Mesothelial cell of epicardium (in vitro differentiated cells): ENCODE results near the gene MTMR8. TPM values are rescaled to one million over a fixed set of nuclear protein-coding genes. Genes with fewer than 3 reads are reported as not detected.

ENCODE experiments used
- DNase-seq, 2 experiments: peaks; one replicate each; pipeline ENCODE4 v3.0.0; 2021; ENCODE audit warnings: low spot score in 2 of 2; ENCODE audit not compliant: unreplicated experiment in 2 of 2
- H3K27ac Mint-ChIP-seq: 2 replicates; pipeline ENCODE4 v1.8.0; 2021; ENCODE audit warnings: mixed read lengths
- H3K27me3 Mint-ChIP-seq: 2 replicates; pipeline ENCODE4 v1.8.0; 2021; ENCODE audit warnings: low read depth, mixed read lengths
- H3K36me3 Mint-ChIP-seq: 2 replicates; pipeline ENCODE4 v1.8.0; 2021; ENCODE audit warnings: mixed read lengths
- H3K4me1 Mint-ChIP-seq: 2 replicates; pipeline ENCODE4 v1.8.0; 2021; ENCODE audit warnings: mixed read lengths
- H3K4me3 Mint-ChIP-seq: 2 replicates; pipeline ENCODE4 v1.8.0; 2021; ENCODE audit warnings: mild to moderate bottlenecking, moderate library complexity, mixed read lengths
- H3K9me3 Mint-ChIP-seq: 2 replicates; pipeline ENCODE4 v1.8.0; 2021; ENCODE audit warnings: mixed read lengths
- total RNA-seq: library from RNA; stranded (reverse); gene quantifications from 3 replicates; pipeline ENCODE4 v1.2.1, GENCODE V29; 2021
- TF ChIP-seq, protein P1 (sequence below): fragments of 200-600 bp; sonication (generic); IDR thresholded peaks from one replicate; pipeline ENCODE4 v1.5.0; 2021; ENCODE audit warnings: antibody characterized with exemption; ENCODE audit not compliant: unreplicated experiment

Gene MTMR8
- total RNA-seq, 1 donor from 2014 or later = 3.0 TPM

DNA sequence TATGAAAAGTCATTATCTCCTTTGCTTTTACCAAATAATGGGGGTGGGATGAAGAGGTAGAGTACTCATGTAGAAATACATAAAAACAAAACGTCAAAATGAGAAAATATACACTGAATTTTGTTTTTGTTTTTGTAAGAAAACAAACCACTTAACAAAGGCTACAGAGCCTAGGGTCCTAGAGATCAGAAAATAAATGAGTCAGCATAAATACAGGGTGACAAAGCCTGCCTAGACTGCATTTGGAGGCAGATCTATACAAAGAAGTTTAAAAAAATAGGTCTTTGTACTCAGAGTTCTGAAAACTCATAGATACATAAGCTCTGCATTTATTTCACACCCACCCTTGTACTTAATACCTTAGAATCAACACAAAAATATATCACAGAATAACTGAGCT lies 52.4 kb downstream of the MTMR8 start:
- H3K4me1 Mint-ChIP-seq = no peaks in the 10 kb centered on the region
- H3K36me3 Mint-ChIP-seq = no peaks in the 10 kb centered on the region
- TF ChIP-seq, protein P1, sequence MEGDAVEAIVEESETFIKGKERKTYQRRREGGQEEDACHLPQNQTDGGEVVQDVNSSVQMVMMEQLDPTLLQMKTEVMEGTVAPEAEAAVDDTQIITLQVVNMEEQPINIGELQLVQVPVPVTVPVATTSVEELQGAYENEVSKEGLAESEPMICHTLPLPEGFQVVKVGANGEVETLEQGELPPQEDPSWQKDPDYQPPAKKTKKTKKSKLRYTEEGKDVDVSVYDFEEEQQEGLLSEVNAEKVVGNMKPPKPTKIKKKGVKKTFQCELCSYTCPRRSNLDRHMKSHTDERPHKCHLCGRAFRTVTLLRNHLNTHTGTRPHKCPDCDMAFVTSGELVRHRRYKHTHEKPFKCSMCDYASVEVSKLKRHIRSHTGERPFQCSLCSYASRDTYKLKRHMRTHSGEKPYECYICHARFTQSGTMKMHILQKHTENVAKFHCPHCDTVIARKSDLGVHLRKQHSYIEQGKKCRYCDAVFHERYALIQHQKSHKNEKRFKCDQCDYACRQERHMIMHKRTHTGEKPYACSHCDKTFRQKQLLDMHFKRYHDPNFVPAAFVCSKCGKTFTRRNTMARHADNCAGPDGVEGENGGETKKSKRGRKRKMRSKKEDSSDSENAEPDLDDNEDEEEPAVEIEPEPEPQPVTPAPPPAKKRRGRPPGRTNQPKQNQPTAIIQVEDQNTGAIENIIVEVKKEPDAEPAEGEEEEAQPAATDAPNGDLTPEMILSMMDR = no peak
- H3K27ac Mint-ChIP-seq = no peak overlapping the region
- no peaks in the 10 kb centered on the region for H3K27me3 Mint-ChIP-seq
- no peak for DNase-seq
- no peaks in the 10 kb centered on the region for H3K9me3 Mint-ChIP-seq
- no peak overlapping the region for H3K4me3 Mint-ChIP-seq

DNA sequence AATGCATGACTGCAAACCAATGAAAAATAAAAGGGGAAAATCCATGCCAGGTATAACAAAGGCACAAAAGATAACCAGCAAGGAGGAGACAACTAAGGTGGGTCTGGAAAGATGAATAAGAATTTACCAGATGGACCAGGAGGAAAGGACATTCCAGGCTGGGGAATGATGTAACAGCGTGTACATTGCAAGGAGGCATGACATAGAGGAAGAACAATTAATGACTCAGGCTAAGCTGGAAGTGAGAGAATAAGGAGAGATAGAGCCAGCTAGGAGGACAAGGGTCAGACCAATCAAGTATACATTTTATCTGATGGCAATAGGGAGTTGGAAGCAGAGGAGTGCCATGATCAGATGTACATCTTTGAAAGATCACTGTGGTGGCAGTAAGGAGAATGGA lies 57.0 kb downstream of the MTMR8 start:
- H3K9me3 Mint-ChIP-seq = no peaks in the 10 kb centered on the region
- H3K27me3 Mint-ChIP-seq = no peaks in the 10 kb centered on the region
- TF ChIP-seq, protein P1 = no peak
- no peaks in the 10 kb centered on the region for H3K36me3 Mint-ChIP-seq
- H3K4me1 Mint-ChIP-seq = no peaks in the 10 kb centered on the region
- H3K27ac Mint-ChIP-seq = no peak overlapping the region
- no peak overlapping the region for H3K4me3 Mint-ChIP-seq
- DNase-seq = no peak

DNA sequence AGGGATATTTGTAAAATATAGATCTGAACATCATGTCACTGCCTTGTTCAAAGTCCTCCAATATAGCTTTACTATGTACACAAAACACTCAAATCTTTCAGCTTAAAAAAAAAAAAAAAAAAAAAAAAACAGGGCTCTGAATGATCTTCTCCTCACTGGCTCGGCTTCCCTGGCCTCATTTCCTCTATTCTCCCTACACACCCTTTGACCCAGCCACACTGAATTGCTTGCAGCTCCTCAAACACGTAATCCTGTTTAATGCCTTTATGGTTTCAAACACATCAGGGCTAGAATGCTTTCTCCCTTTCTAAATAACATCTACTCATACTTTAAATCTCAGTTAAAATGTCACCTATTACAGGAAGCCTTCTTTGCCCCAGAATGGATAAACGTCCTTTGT lies 60.8 kb downstream of the MTMR8 start:
- TF ChIP-seq, protein P1 = no peak

DNA sequence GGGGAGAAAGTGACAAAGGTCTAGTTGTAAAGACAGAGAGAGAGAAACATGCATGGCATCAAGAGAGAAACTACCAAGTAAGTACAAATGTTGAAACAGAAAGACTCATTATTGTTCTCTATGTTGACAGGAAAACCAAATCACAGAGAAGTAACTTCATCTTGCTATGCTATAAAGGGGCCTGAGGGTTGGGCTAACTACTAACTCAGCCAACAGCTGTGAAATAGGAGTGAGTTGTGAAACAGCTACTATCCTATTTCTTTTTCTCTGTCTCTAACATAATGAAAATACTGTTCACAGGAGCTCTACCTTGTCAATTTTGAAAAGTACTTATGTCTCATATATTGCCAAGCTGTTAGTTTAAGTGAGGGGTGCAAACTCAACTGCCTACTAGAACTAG lies 65.0 kb downstream of the MTMR8 start:
- no peak for DNase-seq
- Mint-ChIP-seq H3K4me3 (no peak overlapping the region), H3K27ac (no peak overlapping the region), H3K9me3 (peaks cover 22% of the 10 kb centered on the region), H3K27me3 (no peaks in the 10 kb centered on the region), H3K4me1 (no peaks in the 10 kb centered on the region), H3K36me3 (peaks cover 11% of the 10 kb centered on the region)
- TF ChIP-seq, protein P1 = no peak

More for the DNA sequence above, 60.8 kb downstream of the MTMR8 start:
- no peaks in the 10 kb centered on the region for H3K36me3 Mint-ChIP-seq
- no peak overlapping the region for H3K4me3 Mint-ChIP-seq
- H3K27me3 Mint-ChIP-seq = no peaks in the 10 kb centered on the region
- no peak overlapping the region for H3K27ac Mint-ChIP-seq
- no peak for DNase-seq
- H3K9me3 Mint-ChIP-seq = no peaks in the 10 kb centered on the region
- H3K4me1 Mint-ChIP-seq = no peaks in the 10 kb centered on the region

DNA sequence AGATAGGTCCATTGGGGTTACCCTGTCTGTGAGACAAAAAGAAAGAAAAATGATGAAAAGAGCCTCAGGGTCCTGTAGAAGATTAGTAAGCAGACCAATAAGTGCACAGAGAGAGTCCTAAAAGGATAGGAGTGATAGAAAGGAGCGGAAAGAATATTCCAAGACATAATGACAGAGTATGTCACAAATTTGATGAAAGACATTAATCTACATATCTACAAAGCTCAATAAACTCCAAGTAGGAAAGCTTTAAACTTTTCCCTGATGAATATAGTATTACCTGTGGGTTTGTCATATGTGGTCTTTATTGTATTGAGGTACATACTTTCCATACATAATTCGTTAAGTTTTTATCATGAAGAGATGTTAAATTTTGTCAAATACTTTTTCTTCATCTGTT lies 73.7 kb downstream of the MTMR8 start:
- H3K36me3 Mint-ChIP-seq = peaks cover 56% of the 10 kb centered on the region
- H3K9me3 Mint-ChIP-seq = peaks cover 81% of the 10 kb centered on the region
- H3K27ac Mint-ChIP-seq = no peak overlapping the region

More for the DNA sequence above, 73.7 kb downstream of the MTMR8 start:
- Mint-ChIP-seq H3K4me3 (no peak overlapping the region), H3K27me3 (no peaks in the 10 kb centered on the region), H3K4me1 (no peaks in the 10 kb centered on the region)
- no peak for DNase-seq
- TF ChIP-seq, protein P1 = no peak
